Caco-2 (cell line): ENCODE measurements around the gene MBP. TPM values are rescaled to one million over a fixed set of nuclear protein-coding genes. Genes with fewer than 3 reads are reported as not detected.

Source experiments
- BruUV-seq: library from RNA; stranded (reverse); fragments of 400-500 nt; replicated peaks from 2 replicates; lab custom pipeline; 2021; lab: Mats Ljungman, UMichigan
- CTCF ChIA-PET: fragments of 300-600 bp; sonication (Branson Sonifier 250); formaldehyde crosslinking; loops from one replicate; lab custom pipeline; 2022; ENCODE audit warnings: antibody characterized with exemption; lab: Charles Lee
- POLR2A ChIA-PET: fragments of 300-600 bp; sonication (Branson Sonifier 250); formaldehyde crosslinking; loops from one replicate; lab custom pipeline; 2022; ENCODE audit warnings: antibody characterized with exemption; lab: Charles Lee
- DNase-seq, 2 experiments: peaks; one replicate each; pipeline versions ENCODE4 v3.0.0 to v3.0.0-alpha.2; 2020 to 2022
- H3K27me3 ChIP-seq: replicated peaks from 2 replicates; pipeline ENCODE4 v1.6.0; 2011; ENCODE audit warnings: low read length; ENCODE audit not compliant: control insufficient read depth, insufficient read depth
- H3K36me3 ChIP-seq: 2 replicates; pipeline ENCODE4 v1.5.1; 2011; ENCODE audit warnings: low read length; ENCODE audit not compliant: control insufficient read depth, insufficient read depth
- H3K4me1 ChIP-seq: fragments of 250-450 bp; sonication (Bioruptor Pico); 2 replicates; pipeline ENCODE4 v1.5.1; 2020; ENCODE audit warnings: mild to moderate bottlenecking
- H3K4me3 ChIP-seq: 2 replicates; pipeline ENCODE4 v1.5.1; 2011; ENCODE audit warnings: low read depth, mild to moderate bottlenecking, control low read depth, low read length
- H3K9me3 ChIP-seq: fragments of 250-450 bp; sonication (Bioruptor Pico); 2 replicates; pipeline ENCODE4 v1.5.1; 2020; ENCODE audit warnings: mild to moderate bottlenecking, moderate library complexity
- H3K27ac Mint-ChIP-seq: one replicate; pipeline ENCODE4 v1.8.0; 2022; ENCODE audit warnings: mixed read lengths; ENCODE audit not compliant: unreplicated experiment
- H3K27me3 Mint-ChIP-seq: one replicate; pipeline ENCODE4 v1.8.0; 2022; ENCODE audit warnings: mixed read lengths; ENCODE audit not compliant: insufficient read depth, unreplicated experiment
- H3K36me3 Mint-ChIP-seq: one replicate; pipeline ENCODE4 v1.8.0; 2022; ENCODE audit warnings: mild to moderate bottlenecking, mixed read lengths; ENCODE audit not compliant: insufficient read depth, unreplicated experiment
- H3K4me1 Mint-ChIP-seq: one replicate; pipeline ENCODE4 v1.8.0; 2022; ENCODE audit warnings: low read depth, mixed read lengths; ENCODE audit not compliant: unreplicated experiment
- H3K4me3 Mint-ChIP-seq: one replicate; pipeline ENCODE4 v1.8.0; 2022; ENCODE audit warnings: mild to moderate bottlenecking, moderate library complexity, mixed read lengths; ENCODE audit not compliant: unreplicated experiment
- H3K9me3 Mint-ChIP-seq: one replicate; pipeline ENCODE4 v1.8.0; 2022; ENCODE audit warnings: mixed read lengths; ENCODE audit not compliant: unreplicated experiment
- intact Hi-C: fragments of 100-400 bp; cut with micrococcal nuclease; formaldehyde crosslinking; loops from one replicate; pipeline ENCODE4 v1.10.0; 2022; ENCODE audit not compliant: unreplicated experiment
- total RNA-seq: library from RNA; stranded (reverse); gene quantifications from 2 replicates; pipeline ENCODE4 v1.2.3, GENCODE V29; 2022
- TF ChIP-seq, protein P1 (sequence below), 2 experiments: fragments of 200-600 bp in 1 of 2; IDR thresholded peaks; 1 replicate in 1 of 2; 2 replicates in 1 of 2; pipeline versions ENCODE4 v1.5.1 to v1.8.0; 2011 to 2022; ENCODE audit warnings: antibody characterized with exemption in 1 of 2, control low read depth in 1 of 2, inconsistent platforms in 1 of 2, low read depth in 1 of 2, low read length in 1 of 2, mild to moderate bottlenecking in 1 of 2, moderate library complexity in 1 of 2; ENCODE audit not compliant: insufficient read depth in 1 of 2, severe bottlenecking in 1 of 2, unreplicated experiment in 1 of 2

MBP gene
- total RNA-seq, 1 experiment from 2014 or later, result 11.4 TPM

DNA sequence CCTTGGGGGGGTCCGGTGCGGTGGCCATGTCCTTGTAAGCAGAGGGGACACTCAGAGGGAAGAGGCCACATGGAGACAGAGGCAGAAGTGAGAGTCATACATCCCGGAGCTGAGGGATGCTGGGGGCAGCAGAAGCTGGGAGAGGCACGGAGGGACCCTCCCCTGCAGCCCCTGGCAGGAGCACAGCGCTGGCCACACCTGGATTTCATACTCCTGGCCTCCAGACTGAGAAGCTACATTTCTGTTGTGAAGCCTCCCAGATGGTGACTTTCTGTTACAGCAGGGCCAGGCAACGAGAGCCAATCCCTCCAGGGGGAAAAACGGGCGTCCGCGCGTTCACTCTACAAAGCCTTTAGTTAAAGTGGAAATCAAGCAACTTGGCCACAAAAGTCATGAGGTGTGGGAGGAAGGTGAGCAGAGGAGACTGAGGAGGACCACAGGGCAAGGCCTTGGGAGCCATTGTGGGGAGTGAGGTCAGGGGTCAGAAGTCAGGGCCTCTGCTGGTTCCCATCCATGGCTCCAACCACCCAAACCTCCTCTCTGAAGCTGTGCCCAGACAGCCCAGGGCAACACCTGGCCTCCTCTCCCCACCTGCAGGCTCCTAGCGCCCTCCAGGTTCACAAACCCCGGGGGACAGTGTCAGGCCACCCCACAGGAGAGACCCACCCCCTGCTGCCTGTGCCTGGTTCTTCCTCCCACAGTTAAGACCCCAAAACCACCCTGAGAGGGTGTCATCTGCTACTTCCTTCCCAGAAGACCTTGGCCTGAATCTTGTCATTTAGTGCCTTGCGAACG lies 4.5 kb upstream of the MBP start:
- no peaks in the 10 kb centered on the region for H3K27me3 ChIP-seq
- Mint-ChIP-seq H3K4me1 (no peaks in the 10 kb centered on the region), H3K36me3 (peaks cover 9% of the 10 kb centered on the region), H3K9me3 (peaks cover 3% of the 10 kb centered on the region), H3K27me3 (no peaks in the 10 kb centered on the region), H3K27ac (no peak overlapping the region), H3K4me3 (no peak overlapping the region)
- H3K36me3 ChIP-seq, result no peaks in the 10 kb centered on the region
- ChIA-PET CTCF (no interaction called here), POLR2A (no interaction called here)
- no peak overlapping the region for H3K4me3 ChIP-seq
- BruUV-seq, result no TSS peak
- TF ChIP-seq, protein P1, sequence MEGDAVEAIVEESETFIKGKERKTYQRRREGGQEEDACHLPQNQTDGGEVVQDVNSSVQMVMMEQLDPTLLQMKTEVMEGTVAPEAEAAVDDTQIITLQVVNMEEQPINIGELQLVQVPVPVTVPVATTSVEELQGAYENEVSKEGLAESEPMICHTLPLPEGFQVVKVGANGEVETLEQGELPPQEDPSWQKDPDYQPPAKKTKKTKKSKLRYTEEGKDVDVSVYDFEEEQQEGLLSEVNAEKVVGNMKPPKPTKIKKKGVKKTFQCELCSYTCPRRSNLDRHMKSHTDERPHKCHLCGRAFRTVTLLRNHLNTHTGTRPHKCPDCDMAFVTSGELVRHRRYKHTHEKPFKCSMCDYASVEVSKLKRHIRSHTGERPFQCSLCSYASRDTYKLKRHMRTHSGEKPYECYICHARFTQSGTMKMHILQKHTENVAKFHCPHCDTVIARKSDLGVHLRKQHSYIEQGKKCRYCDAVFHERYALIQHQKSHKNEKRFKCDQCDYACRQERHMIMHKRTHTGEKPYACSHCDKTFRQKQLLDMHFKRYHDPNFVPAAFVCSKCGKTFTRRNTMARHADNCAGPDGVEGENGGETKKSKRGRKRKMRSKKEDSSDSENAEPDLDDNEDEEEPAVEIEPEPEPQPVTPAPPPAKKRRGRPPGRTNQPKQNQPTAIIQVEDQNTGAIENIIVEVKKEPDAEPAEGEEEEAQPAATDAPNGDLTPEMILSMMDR (IDR thresholded peaks at IDR 0.05; ENCODE audit: insufficient read depth in 1 of 2, low read depth in 1 of 2, low read length in 1 of 2, severe bottlenecking in 1 of 2, unreplicated experiment in 1 of 2), result no peak
- no peak for DNase-seq
- no peaks in the 10 kb centered on the region for H3K4me1 ChIP-seq
- intact Hi-C loops, result no loop called here
- no peaks in the 10 kb centered on the region for H3K9me3 ChIP-seq

DNA sequence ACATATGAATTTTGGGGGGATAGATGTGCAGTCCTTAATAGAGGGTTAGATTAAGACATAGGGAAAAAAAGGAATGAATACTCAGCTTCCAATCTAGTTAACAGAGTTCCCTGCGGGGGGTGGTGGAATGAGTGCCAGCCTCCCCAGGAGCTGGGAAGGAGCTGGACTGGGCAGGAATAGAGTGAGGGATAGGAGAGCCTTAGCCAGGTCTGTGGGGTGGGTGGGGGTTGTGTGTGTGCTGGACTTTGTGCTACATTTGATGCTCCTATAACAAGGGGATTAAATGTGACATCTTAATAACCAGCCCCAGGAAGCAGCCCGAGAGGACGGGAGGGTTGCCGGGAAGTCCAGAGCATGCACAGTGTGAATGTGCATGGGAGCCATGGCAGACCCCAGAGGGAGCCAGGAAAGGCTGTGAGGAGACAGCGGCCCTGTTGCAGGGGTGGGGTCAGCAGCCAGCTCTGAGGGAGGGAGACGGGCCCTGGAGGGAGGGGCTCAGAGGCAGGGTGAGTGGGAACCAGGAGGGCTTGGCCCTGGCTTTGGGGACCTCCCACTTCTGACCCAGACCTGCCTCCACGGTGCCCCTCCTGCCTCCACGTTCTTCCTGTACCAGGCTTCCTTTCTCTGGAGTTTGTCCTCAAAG lies 3.6 kb upstream of the MBP start:
- intact Hi-C loops, result no loop called here
- CTCF ChIA-PET, result no interaction called here

DNA sequence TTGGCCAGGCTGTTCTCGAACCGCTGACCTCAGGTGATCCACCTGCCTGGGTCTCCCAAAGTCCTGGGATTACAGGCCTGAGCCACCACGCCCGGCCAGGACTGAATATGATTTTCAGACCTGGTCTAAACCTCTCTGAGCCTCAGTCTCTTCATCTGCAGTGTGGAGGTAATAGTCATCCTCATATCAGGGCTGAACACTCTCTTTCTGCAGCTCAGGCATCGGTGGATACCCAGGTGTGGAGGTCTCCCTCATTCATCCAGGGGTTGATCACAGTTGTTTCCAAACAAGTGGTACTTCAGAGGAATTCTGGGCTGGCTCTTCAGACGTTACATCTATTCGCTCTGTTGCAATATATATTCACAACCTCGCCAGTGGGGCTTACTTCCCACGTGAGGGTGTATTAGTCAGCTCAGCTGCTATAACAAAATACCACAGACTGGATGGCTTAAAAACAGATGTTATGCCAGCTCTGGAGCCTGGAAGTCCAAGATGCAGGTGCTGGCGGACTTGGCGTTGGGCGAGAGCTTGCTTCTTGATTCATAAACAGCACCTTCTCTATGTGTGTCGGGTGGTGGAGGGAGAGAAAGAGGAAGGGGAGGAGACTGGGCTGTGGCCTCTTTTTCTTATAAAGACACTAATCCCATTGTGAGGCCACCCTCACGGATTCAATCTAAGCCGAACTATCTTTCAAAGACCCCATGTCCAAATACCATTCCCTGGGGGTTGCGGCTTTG lies 2.9 kb upstream of the MBP start:
- Mint-ChIP-seq H3K27me3 (no peaks in the 10 kb centered on the region), H3K4me1 (no peaks in the 10 kb centered on the region), H3K27ac (no peak overlapping the region), H3K36me3 (peaks cover 9% of the 10 kb centered on the region), H3K4me3 (no peak overlapping the region), H3K9me3 (no peaks in the 10 kb centered on the region)
- Histone ChIP-seq H3K4me1 (no peaks in the 10 kb centered on the region), H3K9me3 (no peaks in the 10 kb centered on the region), H3K36me3 (no peaks in the 10 kb centered on the region), H3K27me3 (no peaks in the 10 kb centered on the region), H3K4me3 (no peak overlapping the region)
- ChIA-PET POLR2A (no interaction called here), CTCF (no interaction called here)
- no peak for DNase-seq
- BruUV-seq, result no TSS peak
- intact Hi-C loops, result no loop called here
- TF ChIP-seq, protein P1 (IDR thresholded peaks at IDR 0.05; ENCODE audit: insufficient read depth in 1 of 2, low read depth in 1 of 2, low read length in 1 of 2, severe bottlenecking in 1 of 2, unreplicated experiment in 1 of 2), result no peak

More for the DNA sequence above, 3.6 kb upstream of the MBP start:
- Mint-ChIP-seq H3K4me1 (no peaks in the 10 kb centered on the region), H3K36me3 (peaks cover 9% of the 10 kb centered on the region), H3K27ac (no peak overlapping the region), H3K9me3 (no peaks in the 10 kb centered on the region), H3K27me3 (no peaks in the 10 kb centered on the region), H3K4me3 (no peak overlapping the region)
- Histone ChIP-seq H3K4me1 (no peaks in the 10 kb centered on the region), H3K4me3 (no peak overlapping the region), H3K9me3 (no peaks in the 10 kb centered on the region), H3K36me3 (no peaks in the 10 kb centered on the region), H3K27me3 (no peaks in the 10 kb centered on the region)
- DNase-seq, result no peak
- no TSS peak for BruUV-seq
- POLR2A ChIA-PET, result no interaction called here
- TF ChIP-seq, protein P1 (IDR thresholded peaks at IDR 0.05; ENCODE audit: insufficient read depth in 1 of 2, low read depth in 1 of 2, low read length in 1 of 2, severe bottlenecking in 1 of 2, unreplicated experiment in 1 of 2), result no peak
